Measurements from ENCODE around the gene NEMP2. TPM values are rescaled to one million over a fixed set of nuclear protein-coding genes. Genes with fewer than 3 reads are reported as not detected.

Gene NEMP2
- total RNA-seq, 1 experiment from 2014 or later: 8.3 TPM

DNA sequence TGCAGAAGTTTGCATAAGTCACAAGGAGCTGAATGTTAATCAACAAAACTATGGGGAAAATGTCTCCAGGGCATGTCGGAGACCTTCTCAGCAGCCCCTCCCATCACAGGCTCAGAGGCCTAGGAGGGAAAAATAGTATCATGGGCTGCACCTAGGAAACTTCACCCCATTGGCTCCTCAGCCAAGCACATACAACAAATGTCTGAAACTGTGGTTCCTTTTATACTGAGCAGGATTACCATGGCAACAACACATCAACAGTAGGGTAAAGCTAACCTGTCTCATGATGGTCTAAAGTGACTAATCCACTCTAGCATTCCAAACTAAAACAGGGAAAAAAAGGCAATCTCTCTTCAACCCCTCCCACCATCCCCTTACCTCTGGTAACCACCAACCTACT is 3.2 kb upstream of the NEMP2 start:
- CTCF ChIA-PET: no interaction called here
- BruUV-seq (replicated peaks): no TSS peak

DNA sequence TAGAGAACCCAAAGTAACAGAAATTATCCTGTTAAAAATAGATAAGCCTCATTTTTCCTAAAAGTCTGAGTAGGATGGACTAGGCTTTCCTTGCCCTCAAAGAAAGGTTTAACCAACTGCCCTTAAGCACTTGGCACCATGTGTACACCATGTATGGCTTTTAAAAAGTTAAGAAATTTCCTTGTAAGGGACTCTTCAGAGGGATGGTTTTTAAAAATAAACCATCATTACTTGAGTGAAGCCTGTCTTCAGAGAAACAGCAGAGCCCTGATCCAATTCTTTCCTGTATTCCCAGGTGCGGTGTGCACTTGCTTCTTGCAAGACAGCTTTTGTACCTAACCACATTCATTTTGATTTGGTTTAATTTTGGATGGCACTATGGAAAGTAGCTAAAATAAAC is 1.1 kb upstream of the NEMP2 start:
- H4K20me1 ChIP-seq (ENCODE audit: insufficient read depth): no peaks in the 10 kb centered on the region
- H3K79me2 ChIP-seq (ENCODE audit: low read depth): 0 out of 2 replicates have a peak, but pooled peaks cover 7% of the 10 kb centered on the region
- no peaks in the 10 kb centered on the region for H3K27me3 ChIP-seq (ENCODE audit: insufficient read depth, low read depth)
- intact Hi-C loops (cut with micrococcal nuclease; ENCODE audit: unreplicated experiment): loop anchor here (10.0 kb wide), 1 partner anchor 109 kb away; the partner anchor contains the start of gene NAB1
- DNase-seq: no peak
- H3K4me2 ChIP-seq: peak overlapping the region; percentile 79
- TF ChIP-seq, protein P1, sequence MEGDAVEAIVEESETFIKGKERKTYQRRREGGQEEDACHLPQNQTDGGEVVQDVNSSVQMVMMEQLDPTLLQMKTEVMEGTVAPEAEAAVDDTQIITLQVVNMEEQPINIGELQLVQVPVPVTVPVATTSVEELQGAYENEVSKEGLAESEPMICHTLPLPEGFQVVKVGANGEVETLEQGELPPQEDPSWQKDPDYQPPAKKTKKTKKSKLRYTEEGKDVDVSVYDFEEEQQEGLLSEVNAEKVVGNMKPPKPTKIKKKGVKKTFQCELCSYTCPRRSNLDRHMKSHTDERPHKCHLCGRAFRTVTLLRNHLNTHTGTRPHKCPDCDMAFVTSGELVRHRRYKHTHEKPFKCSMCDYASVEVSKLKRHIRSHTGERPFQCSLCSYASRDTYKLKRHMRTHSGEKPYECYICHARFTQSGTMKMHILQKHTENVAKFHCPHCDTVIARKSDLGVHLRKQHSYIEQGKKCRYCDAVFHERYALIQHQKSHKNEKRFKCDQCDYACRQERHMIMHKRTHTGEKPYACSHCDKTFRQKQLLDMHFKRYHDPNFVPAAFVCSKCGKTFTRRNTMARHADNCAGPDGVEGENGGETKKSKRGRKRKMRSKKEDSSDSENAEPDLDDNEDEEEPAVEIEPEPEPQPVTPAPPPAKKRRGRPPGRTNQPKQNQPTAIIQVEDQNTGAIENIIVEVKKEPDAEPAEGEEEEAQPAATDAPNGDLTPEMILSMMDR (conservative IDR thresholded peaks at IDR 0.05): no peak
- no peak for TF ChIP-seq EZH2 (IDR thresholded peaks at IDR 0.05; ENCODE audit: low read depth)
- POLR2A ChIA-PET (ENCODE audit: unreplicated experiment): no interaction called here
- no peaks in the 10 kb centered on the region for H3K36me3 ChIP-seq (ENCODE audit: low read depth)
- no peaks in the 10 kb centered on the region for H3K9me2 ChIP-seq (ENCODE audit: insufficient read depth)
- H3F3A ChIP-seq (ENCODE audit: insufficient read depth, low read depth): no peaks in the 10 kb centered on the region
- CTCF ChIA-PET: no interaction called here
- no peak overlapping the region for H3K27ac ChIP-seq
- no TSS peak for BruUV-seq (replicated peaks)
- H3K9me3 ChIP-seq (ENCODE audit: insufficient read depth, low read depth): peaks cover 8% of the 10 kb centered on the region; the same call in 1 of the 2 replicates
- H2AFZ ChIP-seq: no peak overlapping the region
- 0 out of 2 replicates have a peak, but pooled peaks cover 6% of the 10 kb centered on the region for H3K4me1 ChIP-seq (replicated peaks; ENCODE audit: insufficient read depth)
- peak overlapping the region; percentile 87; the same call in 1 of the 2 replicates for H3K4me3 ChIP-seq

More for the DNA sequence above, 3.2 kb upstream of the NEMP2 start:
- H3K4me2 ChIP-seq: no peak overlapping the region
- no peak for TF ChIP-seq EZH2 (IDR thresholded peaks at IDR 0.05; ENCODE audit: low read depth)
- TF ChIP-seq, protein P1 (conservative IDR thresholded peaks at IDR 0.05): no peak
- no peak for DNase-seq
- H3K27me3 ChIP-seq (ENCODE audit: insufficient read depth, low read depth): no peaks in the 10 kb centered on the region
- intact Hi-C loops (cut with micrococcal nuclease; ENCODE audit: unreplicated experiment): loop anchor here (10.0 kb wide), 1 partner anchor 107 kb away; the partner anchor contains the start of gene NAB1
- H3K79me2 ChIP-seq (ENCODE audit: low read depth): 0 out of 2 replicates have a peak, but pooled peaks cover 7% of the 10 kb centered on the region
- H3K27ac ChIP-seq: no peak overlapping the region
- no peaks in the 10 kb centered on the region for H4K20me1 ChIP-seq (ENCODE audit: insufficient read depth)
- no peaks in the 10 kb centered on the region for H3F3A ChIP-seq (ENCODE audit: insufficient read depth, low read depth)
- no peak overlapping the region for H2AFZ ChIP-seq
- no peaks in the 10 kb centered on the region for H3K36me3 ChIP-seq (ENCODE audit: low read depth)
- H3K4me3 ChIP-seq: no peak overlapping the region
- 0 out of 2 replicates have a peak, but pooled peaks cover 6% of the 10 kb centered on the region for H3K4me1 ChIP-seq (replicated peaks; ENCODE audit: insufficient read depth)
- POLR2A ChIA-PET (ENCODE audit: unreplicated experiment): no interaction called here
- H3K9me3 ChIP-seq (ENCODE audit: insufficient read depth, low read depth): peaks cover 8% of the 10 kb centered on the region; the same call in 1 of the 2 replicates
- H3K9me2 ChIP-seq (ENCODE audit: insufficient read depth): no peaks in the 10 kb centered on the region

DNA sequence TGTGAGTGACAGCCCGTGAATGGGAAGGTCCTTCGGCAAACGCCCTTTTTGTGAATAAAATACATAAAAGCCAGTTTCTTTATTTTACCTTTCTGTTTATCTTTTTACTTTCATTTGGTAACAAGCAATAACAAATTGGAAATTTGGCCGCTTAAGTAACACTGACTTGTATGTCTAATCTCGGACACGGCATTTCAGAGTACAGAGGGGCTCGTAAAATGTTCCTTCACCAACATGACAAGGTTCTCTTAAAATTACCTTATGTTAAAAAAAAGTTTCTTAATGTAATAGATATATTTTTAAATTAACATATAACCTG is 558 bp upstream of the NEMP2 start:
- H3K4me2 ChIP-seq: peak overlapping the region; percentile 79
- no peak for TF ChIP-seq EZH2 (IDR thresholded peaks at IDR 0.05; ENCODE audit: low read depth)
- TF ChIP-seq, protein P1 (conservative IDR thresholded peaks at IDR 0.05): no peak
- DNase-seq: no peak
- intact Hi-C loops (cut with micrococcal nuclease; ENCODE audit: unreplicated experiment): loop anchor here (10.0 kb wide), 1 partner anchor 110 kb away; the partner anchor contains the start of gene NAB1
- ChIA-PET POLR2A (ENCODE audit: unreplicated experiment) (no interaction called here), CTCF (no interaction called here)
- no peaks in the 10 kb centered on the region for H4K20me1 ChIP-seq (ENCODE audit: insufficient read depth)
- peak overlapping the region; percentile 87 for H3K4me3 ChIP-seq
- H3K9me3 ChIP-seq (ENCODE audit: insufficient read depth, low read depth): peaks cover 6% of the 10 kb centered on the region; the same call in 1 of the 2 replicates
- 0 out of 2 replicates have a peak, but pooled peaks cover 6% of the 10 kb centered on the region for H3K4me1 ChIP-seq (replicated peaks; ENCODE audit: insufficient read depth)
- peak overlapping the region; percentile 74 for H3K27ac ChIP-seq
- no TSS peak for BruUV-seq (replicated peaks)
- H2AFZ ChIP-seq: peak overlapping the region; percentile 96
- no peaks in the 10 kb centered on the region for H3K9me2 ChIP-seq (ENCODE audit: insufficient read depth)
- no peaks in the 10 kb centered on the region for H3K36me3 ChIP-seq (ENCODE audit: low read depth)
- H3K79me2 ChIP-seq (ENCODE audit: low read depth): 0 out of 2 replicates have a peak, but pooled peaks cover 7% of the 10 kb centered on the region
- no peaks in the 10 kb centered on the region for H3F3A ChIP-seq (ENCODE audit: insufficient read depth, low read depth)
- no peaks in the 10 kb centered on the region for H3K27me3 ChIP-seq (ENCODE audit: insufficient read depth, low read depth)
